Measurements from ENCODE around the gene LUZP2. TPM values are rescaled to one million over a fixed set of nuclear protein-coding genes. Genes with fewer than 3 reads are reported as not detected.

LUZP2 gene
- total RNA-seq, 1 experiment from 2014 or later: not detected

GRCh38 chr11:24637520-24637919 lies 140.7 kb downstream of the LUZP2 start:
- Mint-ChIP-seq H3K36me3 (ENCODE audit: insufficient read depth, unreplicated experiment) (no peaks in the 10 kb centered on the region), H3K9me3 (ENCODE audit: unreplicated experiment) (no peaks in the 10 kb centered on the region), H3K4me3 (ENCODE audit: unreplicated experiment) (no peak overlapping the region), H3K27me3 (ENCODE audit: insufficient read depth, unreplicated experiment) (no peaks in the 10 kb centered on the region), H3K4me1 (ENCODE audit: low read depth, unreplicated experiment) (no peaks in the 10 kb centered on the region), H3K27ac (ENCODE audit: unreplicated experiment) (no peak overlapping the region)
- Histone ChIP-seq H3K4me1 (no peaks in the 10 kb centered on the region), H3K4me3 (ENCODE audit: low read depth, low read length) (no peak overlapping the region), H3K27me3 (replicated peaks; ENCODE audit: control insufficient read depth, insufficient read depth, low read length) (no peaks in the 10 kb centered on the region), H3K9me3 (no peaks in the 10 kb centered on the region), H3K36me3 (ENCODE audit: control insufficient read depth, insufficient read depth, low read length) (no peaks in the 10 kb centered on the region)
- no TSS peak for BruUV-seq (replicated peaks)
- ChIA-PET CTCF (no interaction called here), POLR2A (no interaction called here)
- DNase-seq: peak; percentile 5 to 34
- no peak for TF ChIP-seq CTCF (IDR thresholded peaks at IDR 0.05; ENCODE audit: insufficient read depth in 1 of 2, low read depth in 1 of 2, low read length in 1 of 2, severe bottlenecking in 1 of 2, unreplicated experiment in 1 of 2)
- intact Hi-C loops (cut with micrococcal nuclease; ENCODE audit: unreplicated experiment): no loop called here

GRCh38 chr11:24642648-24643047 lies 145.8 kb downstream of the LUZP2 start:
- Histone ChIP-seq H3K4me3 (ENCODE audit: low read depth, low read length) (no peak overlapping the region), H3K27me3 (replicated peaks; ENCODE audit: control insufficient read depth, insufficient read depth, low read length) (no peaks in the 10 kb centered on the region), H3K9me3 (no peaks in the 10 kb centered on the region), H3K4me1 (peaks cover 9% of the 10 kb centered on the region; the same call in 1 of the 2 replicates), H3K36me3 (ENCODE audit: control insufficient read depth, insufficient read depth, low read length) (no peaks in the 10 kb centered on the region)
- no peaks in the 10 kb centered on the region for H3K27me3 Mint-ChIP-seq (ENCODE audit: insufficient read depth, unreplicated experiment)
- intact Hi-C loops (cut with micrococcal nuclease; ENCODE audit: unreplicated experiment): no loop called here
- POLR2A ChIA-PET: no interaction called here
- no peak for DNase-seq
- CTCF ChIA-PET: no interaction called here
- peaks cover 7% of the 10 kb centered on the region for H3K4me1 Mint-ChIP-seq (ENCODE audit: low read depth, unreplicated experiment)
- no peaks in the 10 kb centered on the region for H3K36me3 Mint-ChIP-seq (ENCODE audit: insufficient read depth, unreplicated experiment)
- no peaks in the 10 kb centered on the region for H3K9me3 Mint-ChIP-seq (ENCODE audit: unreplicated experiment)
- peak overlapping the region; percentile 36 for H3K27ac Mint-ChIP-seq (ENCODE audit: unreplicated experiment)
- no peak for TF ChIP-seq CTCF (IDR thresholded peaks at IDR 0.05; ENCODE audit: insufficient read depth in 1 of 2, low read depth in 1 of 2, low read length in 1 of 2, severe bottlenecking in 1 of 2, unreplicated experiment in 1 of 2)
- no TSS peak for BruUV-seq (replicated peaks)
- no peak overlapping the region for H3K4me3 Mint-ChIP-seq (ENCODE audit: unreplicated experiment)

DNA sequence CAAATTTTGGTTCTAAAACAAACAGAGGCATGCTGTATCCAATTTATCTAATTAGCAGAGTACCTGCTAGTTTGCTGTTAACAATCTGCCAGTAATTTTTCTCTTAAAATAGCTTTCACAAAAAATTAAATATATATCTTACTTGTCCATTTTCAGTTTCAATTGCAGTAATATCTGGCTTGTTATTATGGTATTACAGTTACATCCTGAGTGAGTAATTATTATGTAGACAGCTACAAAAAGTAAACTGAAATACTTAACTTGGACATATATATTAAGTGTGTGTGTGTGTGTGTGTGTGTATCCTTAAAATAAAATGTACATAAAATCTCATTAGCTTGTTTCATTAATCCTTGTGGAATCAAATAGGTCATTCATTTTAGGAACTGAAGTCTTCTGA lies 148.7 kb downstream of the LUZP2 start:
- DNase-seq: no peak
- H3K4me1 Mint-ChIP-seq (ENCODE audit: low read depth, unreplicated experiment): peaks cover 16% of the 10 kb centered on the region
- Histone ChIP-seq H3K4me3 (ENCODE audit: low read depth, low read length) (no peak overlapping the region), H3K9me3 (no peaks in the 10 kb centered on the region), H3K36me3 (ENCODE audit: control insufficient read depth, insufficient read depth, low read length) (no peaks in the 10 kb centered on the region), H3K4me1 (peaks cover 9% of the 10 kb centered on the region; the same call in 1 of the 2 replicates), H3K27me3 (replicated peaks; ENCODE audit: control insufficient read depth, insufficient read depth, low read length) (no peaks in the 10 kb centered on the region)
- no TSS peak for BruUV-seq (replicated peaks)
- no peak for TF ChIP-seq CTCF (IDR thresholded peaks at IDR 0.05; ENCODE audit: insufficient read depth in 1 of 2, low read depth in 1 of 2, low read length in 1 of 2, severe bottlenecking in 1 of 2, unreplicated experiment in 1 of 2)
- no peak overlapping the region for H3K27ac Mint-ChIP-seq (ENCODE audit: unreplicated experiment)
- H3K9me3 Mint-ChIP-seq (ENCODE audit: unreplicated experiment): no peaks in the 10 kb centered on the region
- intact Hi-C loops (cut with micrococcal nuclease; ENCODE audit: unreplicated experiment): no loop called here
- H3K27me3 Mint-ChIP-seq (ENCODE audit: insufficient read depth, unreplicated experiment): no peaks in the 10 kb centered on the region
- CTCF ChIA-PET: no interaction called here
- H3K36me3 Mint-ChIP-seq (ENCODE audit: insufficient read depth, unreplicated experiment): no peaks in the 10 kb centered on the region
- POLR2A ChIA-PET: no interaction called here
- no peak overlapping the region for H3K4me3 Mint-ChIP-seq (ENCODE audit: unreplicated experiment)

Measured in Caco-2 (cell line).